ENCODE data around the gene CTCF. TPM values are rescaled to one million over a fixed set of nuclear protein-coding genes. Genes with fewer than 3 reads are reported as not detected.

CTCF gene
- total and polyA plus RNA-seq, 2 donors (not counting 3 experiments of a cell fraction or from before 2014, with no cell fraction given), result 20.7 to 40.0 TPM

DNA sequence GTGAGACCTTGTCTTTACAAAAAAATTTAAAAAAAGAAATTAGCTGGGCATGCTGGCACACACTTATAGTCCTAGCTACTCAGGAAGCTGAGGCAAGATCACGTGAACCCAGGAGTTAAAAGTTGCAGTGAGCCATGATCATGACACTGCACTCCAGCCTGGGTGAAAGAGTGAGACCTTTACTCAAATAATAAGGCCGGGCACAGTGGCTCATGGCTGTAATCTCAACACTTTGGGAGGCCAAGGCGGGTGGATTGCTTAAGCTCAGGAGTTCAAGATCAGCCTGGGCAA lies 45.2 kb upstream of the CTCF start:
- peaks cover 16% of the 10 kb centered on the region for H3K4me1 ChIP-seq (ENCODE audit: control insufficient read depth, extremely low read depth, insufficient read depth, low read length)
- no TSS peak for BruUV-seq (replicated peaks)
- dilution Hi-C loops (cut with MboI; ENCODE audit: extremely low pct_ligation_motif_present, low sequenced_read_pairs), result no loop called here
- H4K20me1 ChIP-seq (replicated peaks; ENCODE audit: control insufficient read depth, extremely low read depth, insufficient read depth, low read length), result no peaks in the 10 kb centered on the region
- POLR2A ChIA-PET, result no interaction called here
- no peaks in the 10 kb centered on the region for H3K9me1 ChIP-seq (replicated peaks; ENCODE audit: control insufficient read depth, extremely low read depth, insufficient read depth, low read length)
- H2AFZ ChIP-seq (ENCODE audit: low read depth, low read length), result no peak overlapping the region
- no peak for TF ChIP-seq MYC (IDR thresholded peaks at IDR 0.05; ENCODE audit: low read depth, low read length)
- TF ChIP-seq, protein P1, sequence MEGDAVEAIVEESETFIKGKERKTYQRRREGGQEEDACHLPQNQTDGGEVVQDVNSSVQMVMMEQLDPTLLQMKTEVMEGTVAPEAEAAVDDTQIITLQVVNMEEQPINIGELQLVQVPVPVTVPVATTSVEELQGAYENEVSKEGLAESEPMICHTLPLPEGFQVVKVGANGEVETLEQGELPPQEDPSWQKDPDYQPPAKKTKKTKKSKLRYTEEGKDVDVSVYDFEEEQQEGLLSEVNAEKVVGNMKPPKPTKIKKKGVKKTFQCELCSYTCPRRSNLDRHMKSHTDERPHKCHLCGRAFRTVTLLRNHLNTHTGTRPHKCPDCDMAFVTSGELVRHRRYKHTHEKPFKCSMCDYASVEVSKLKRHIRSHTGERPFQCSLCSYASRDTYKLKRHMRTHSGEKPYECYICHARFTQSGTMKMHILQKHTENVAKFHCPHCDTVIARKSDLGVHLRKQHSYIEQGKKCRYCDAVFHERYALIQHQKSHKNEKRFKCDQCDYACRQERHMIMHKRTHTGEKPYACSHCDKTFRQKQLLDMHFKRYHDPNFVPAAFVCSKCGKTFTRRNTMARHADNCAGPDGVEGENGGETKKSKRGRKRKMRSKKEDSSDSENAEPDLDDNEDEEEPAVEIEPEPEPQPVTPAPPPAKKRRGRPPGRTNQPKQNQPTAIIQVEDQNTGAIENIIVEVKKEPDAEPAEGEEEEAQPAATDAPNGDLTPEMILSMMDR (IDR thresholded peaks at IDR 0.05; ENCODE audit: extremely low read depth in 1 of 2, insufficient read depth in 1 of 2, low read depth in 1 of 2, low read length in 2 of 2), result no peak
- no peak for TF ChIP-seq FOS (IDR thresholded peaks at IDR 0.05; ENCODE audit: borderline replicate concordance, insufficient read depth, low read length)
- no peak overlapping the region for H3K27ac ChIP-seq (ENCODE audit: insufficient read depth, low read depth, low read length)
- no peaks in the 10 kb centered on the region for H3K9me3 ChIP-seq (replicated peaks; ENCODE audit: control insufficient read depth, insufficient read depth, low read length)
- no peaks in the 10 kb centered on the region for H3K36me3 ChIP-seq (ENCODE audit: control insufficient read depth in 2 of 2, extremely low read depth in 1 of 2, insufficient read depth in 2 of 2, low read length in 2 of 2)
- no peak overlapping the region for H3K9ac ChIP-seq (replicated peaks; ENCODE audit: extremely low read depth, insufficient read depth, low read length)
- H3K4me3 ChIP-seq (replicated peaks in 1 of 3; ENCODE audit: insufficient read depth in 1 of 3, low read depth in 1 of 3, low read length in 3 of 3), result no peak overlapping the region
- H3K79me2 ChIP-seq (ENCODE audit: control insufficient read depth, insufficient read depth, low read length), result no peaks in the 10 kb centered on the region
- CTCF ChIA-PET, result interaction anchor here (1.4 to 10.0 kb wide), 3 partner anchors 24 to 35 kb away, joined by 5 to 247 read pairs (median 133); partner anchors contain the start of genes AGRP and ATP6V0D1
- DNase-seq (ENCODE audit: low read depth, low spot score) (no peak), FAIRE-seq (no peak)
- H3K27me3 ChIP-seq (ENCODE audit: control insufficient read depth in 2 of 2, insufficient read depth in 2 of 2, low read length in 2 of 2), result no peaks in the 10 kb centered on the region
- intact Hi-C loops (cut with micrococcal nuclease), result no loop called here
- no peak overlapping the region for H3K4me2 ChIP-seq (ENCODE audit: insufficient read depth, low read length)

DNA sequence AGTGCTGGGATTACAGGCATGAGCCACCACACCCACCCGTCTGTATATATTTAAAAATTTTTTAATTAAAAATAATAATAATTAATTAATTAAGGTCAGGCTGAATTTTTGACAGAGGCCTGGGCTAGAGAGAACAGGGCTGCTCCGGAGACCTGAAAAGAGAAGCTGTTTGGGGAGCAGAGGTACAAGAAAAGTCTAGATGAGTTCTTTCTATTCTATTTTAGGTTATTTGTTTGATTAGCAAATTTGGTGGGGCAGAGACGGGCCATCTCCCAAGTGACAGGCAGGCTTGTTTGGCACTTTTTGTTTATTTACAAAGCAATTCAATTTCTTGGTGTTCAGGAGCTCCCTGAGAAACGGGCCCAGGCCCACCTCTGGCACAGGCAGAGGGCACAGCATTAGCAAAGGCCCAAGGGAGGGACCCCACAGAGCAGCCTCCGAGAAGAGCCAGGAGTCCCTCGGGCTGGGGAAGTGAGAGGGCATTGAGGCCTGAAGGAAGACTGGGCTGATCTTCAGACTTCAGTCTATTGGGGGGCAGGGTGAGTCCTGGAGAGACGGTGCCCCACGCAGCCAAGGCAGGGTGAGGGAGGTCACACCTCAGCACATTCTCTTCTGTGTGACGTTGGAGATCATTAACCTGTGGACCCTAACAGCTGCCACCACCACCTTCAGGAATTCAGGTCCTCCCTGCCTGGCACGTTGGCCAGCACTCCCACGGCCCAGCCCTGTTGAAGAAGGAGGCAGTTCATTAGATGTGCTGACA lies 44.5 kb upstream of the CTCF start:
- Histone ChIP-seq H3K9me3 (replicated peaks; ENCODE audit: control insufficient read depth, insufficient read depth, low read length) (no peaks in the 10 kb centered on the region), H3K4me1 (ENCODE audit: control insufficient read depth, extremely low read depth, insufficient read depth, low read length) (peaks cover 16% of the 10 kb centered on the region), H3K4me3 (replicated peaks in 1 of 3; ENCODE audit: insufficient read depth in 1 of 3, low read depth in 1 of 3, low read length in 3 of 3) (no peak overlapping the region), H3K27me3 (ENCODE audit: control insufficient read depth in 2 of 2, insufficient read depth in 2 of 2, low read length in 2 of 2) (no peaks in the 10 kb centered on the region), H4K20me1 (replicated peaks; ENCODE audit: control insufficient read depth, extremely low read depth, insufficient read depth, low read length) (no peaks in the 10 kb centered on the region), H3K4me2 (ENCODE audit: insufficient read depth, low read length) (no peak overlapping the region), H2AFZ (ENCODE audit: low read depth, low read length) (no peak overlapping the region), H3K27ac (ENCODE audit: insufficient read depth, low read depth, low read length) (no peak overlapping the region), H3K36me3 (ENCODE audit: control insufficient read depth in 2 of 2, extremely low read depth in 1 of 2, insufficient read depth in 2 of 2, low read length in 2 of 2) (no peaks in the 10 kb centered on the region), H3K79me2 (ENCODE audit: control insufficient read depth, insufficient read depth, low read length) (no peaks in the 10 kb centered on the region), H3K9me1 (replicated peaks; ENCODE audit: control insufficient read depth, extremely low read depth, insufficient read depth, low read length) (no peaks in the 10 kb centered on the region), H3K9ac (replicated peaks; ENCODE audit: extremely low read depth, insufficient read depth, low read length) (no peak overlapping the region)
- CTCF ChIA-PET, result interaction anchor here (7.7 to 10.0 kb wide), 2 partner anchors 25 to 36 kb away, joined by 133 to 247 read pairs; partner anchors contain the start of genes AGRP and ATP6V0D1
- no TSS peak for BruUV-seq (replicated peaks)
- intact Hi-C loops (cut with micrococcal nuclease), result no loop called here
- POLR2A ChIA-PET, result no interaction called here
- dilution Hi-C loops (cut with MboI; ENCODE audit: extremely low pct_ligation_motif_present, low sequenced_read_pairs), result no loop called here
- DNase-seq (ENCODE audit: low read depth, low spot score) (no peak), FAIRE-seq (no peak)
- TF ChIP-seq, protein P1 (IDR thresholded peaks at IDR 0.05; ENCODE audit: extremely low read depth in 1 of 2, insufficient read depth in 1 of 2, low read depth in 1 of 2, low read length in 2 of 2), result no peak
- TF ChIP-seq POLR2AphosphoS5 (IDR thresholded peaks at IDR 0.05; ENCODE audit: insufficient read depth, low read depth, low read length) (no peak), EZH2 (IDR thresholded peaks at IDR 0.05; ENCODE audit: borderline replicate concordance, low read depth, low read length, severe bottlenecking) (no peak), MYC (IDR thresholded peaks at IDR 0.05; ENCODE audit: low read depth, low read length) (no peak), GATA2 (IDR thresholded peaks at IDR 0.05; ENCODE audit: insufficient read depth, insufficient read length, low read depth, low read length) (no peak), FOS (IDR thresholded peaks at IDR 0.05; ENCODE audit: borderline replicate concordance, insufficient read depth, low read length) (no peak), JUN (IDR thresholded peaks at IDR 0.05; ENCODE audit: borderline replicate concordance, insufficient read depth, insufficient read length, low read depth) (no peak), POLR2A (IDR thresholded peaks at IDR 0.05; ENCODE audit: low read depth, low read length) (no peak)
- TF ChIP-seq, protein P2, sequence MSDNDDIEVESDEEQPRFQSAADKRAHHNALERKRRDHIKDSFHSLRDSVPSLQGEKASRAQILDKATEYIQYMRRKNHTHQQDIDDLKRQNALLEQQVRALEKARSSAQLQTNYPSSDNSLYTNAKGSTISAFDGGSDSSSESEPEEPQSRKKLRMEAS (IDR thresholded peaks at IDR 0.05; ENCODE audit: insufficient read depth, insufficient read length), result no peak

Measured in endothelial cell of umbilical vein (primary cell).